Embryonic facial prominence (tissue), 1 donor: ENCODE results near the gene MPLKIP.
A peak's percentile ranks its signal among the peaks of the same experiment; 100 is the strongest.
"Not testable (repeated sequence)": the region's sequence is repeated elsewhere in the genome, so short reads cannot be mapped to it uniquely, and the experiment has no call there.

ENCODE experiments used
- DNase-seq: peaks from one replicate; pipeline ENCODE4 v3.0.0-alpha.2; 2016; ENCODE audit errors: extremely low spot score

MPLKIP gene

DNA sequence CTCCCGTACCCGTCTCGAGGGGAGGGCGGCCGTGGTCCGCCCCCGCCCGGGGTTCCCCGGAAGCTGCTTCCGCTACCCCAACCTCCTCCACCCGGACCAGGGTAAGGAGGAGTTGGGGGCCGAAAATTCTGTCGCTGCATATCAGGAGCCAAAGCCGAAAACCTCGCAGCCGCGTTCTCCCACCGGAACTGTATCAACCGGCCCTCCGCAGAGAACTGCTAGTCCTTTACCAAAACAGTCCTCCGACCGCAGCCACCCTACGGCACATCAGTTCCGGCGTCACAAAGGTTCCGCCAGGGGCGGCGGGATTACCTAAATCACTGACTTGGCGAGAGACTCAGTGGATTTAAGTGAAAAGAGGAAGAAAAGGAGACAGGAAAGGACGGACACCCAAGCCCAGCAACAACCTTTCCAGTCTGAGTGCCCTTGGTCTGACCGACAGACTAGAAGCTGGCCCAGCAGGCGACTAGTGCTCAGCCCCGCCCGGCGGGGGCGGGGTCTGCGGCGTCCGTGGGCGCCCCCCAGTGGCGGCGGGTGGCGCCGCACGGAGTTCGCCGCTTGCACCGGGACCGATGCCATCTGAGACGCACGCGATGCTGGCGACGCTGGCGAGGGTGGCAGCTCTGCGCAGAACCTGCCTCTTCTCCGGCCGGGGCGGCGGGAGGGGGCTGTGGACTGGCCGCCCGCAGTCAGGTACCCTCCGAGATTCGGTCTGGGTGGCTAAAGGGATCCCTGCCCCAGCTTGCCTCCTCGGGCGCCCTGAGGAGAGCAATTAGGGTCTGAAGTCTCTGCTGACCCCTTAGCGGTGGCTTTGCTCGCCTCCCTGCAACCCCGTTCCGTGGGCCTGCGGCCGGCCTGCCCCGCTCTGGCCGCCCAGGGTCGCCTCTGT lies at the start of gene MPLKIP, which contains the start of gene SUGCT:
Gene MPLKIP, minus strand, starts transcription at position 195 of the 889 bp plus-strand sequence. Its CDS starts 55 bp downstream, at position 140.
Gene SUGCT, plus strand, starts transcription at position 578 of the 889 bp plus-strand sequence.
- DNase-seq = peak; percentile 80

DNA sequence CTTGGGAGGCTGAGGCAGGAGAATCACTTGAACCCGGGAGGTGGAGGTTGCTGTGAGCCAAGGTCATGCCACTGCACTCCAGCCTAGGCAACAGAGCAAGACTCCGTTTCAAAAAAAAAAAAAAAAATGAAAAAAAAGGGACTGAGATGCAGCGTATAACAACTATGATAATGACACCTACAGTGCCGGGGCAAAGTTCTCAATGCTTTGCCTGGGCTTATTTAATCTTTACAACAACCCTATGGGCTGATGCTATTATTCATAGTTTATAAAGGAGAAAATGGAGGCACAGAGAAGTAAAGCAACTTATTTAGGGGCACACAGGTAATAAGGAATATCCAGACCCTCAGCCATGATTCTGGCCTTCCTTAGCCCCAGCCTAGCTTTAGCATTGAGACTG lies 48.0 kb upstream of the MPLKIP start:
- DNase-seq = no peak

DNA sequence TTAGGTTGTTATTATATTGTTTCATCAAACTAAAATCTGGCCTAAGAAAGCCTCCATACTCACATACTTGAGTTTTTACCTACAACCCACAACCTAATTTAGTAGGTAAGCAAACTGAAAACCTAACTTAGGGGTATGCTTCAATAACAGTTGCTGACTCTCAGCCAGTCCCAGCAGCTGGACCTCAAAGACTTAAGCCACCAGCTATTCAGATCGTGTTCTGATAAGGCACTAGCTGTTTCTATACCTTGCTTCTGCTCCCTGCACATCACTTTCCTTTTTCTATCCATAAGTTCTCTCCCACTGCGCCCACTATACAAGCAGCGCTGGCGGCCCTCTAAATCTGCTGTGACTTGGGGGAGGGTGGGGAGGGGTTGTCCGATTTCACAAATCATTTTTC lies 42.6 kb upstream of the MPLKIP start:
- DNase-seq = no peak

- no peak for DNase-seq
These were observed 41.5 kb upstream of the MPLKIP start for GRCh38 chr7:40175725-40176510.

- not testable (repeated sequence) for DNase-seq
These were observed 40.8 kb upstream of the MPLKIP start for GRCh38 chr7:40175256-40175655.

DNA sequence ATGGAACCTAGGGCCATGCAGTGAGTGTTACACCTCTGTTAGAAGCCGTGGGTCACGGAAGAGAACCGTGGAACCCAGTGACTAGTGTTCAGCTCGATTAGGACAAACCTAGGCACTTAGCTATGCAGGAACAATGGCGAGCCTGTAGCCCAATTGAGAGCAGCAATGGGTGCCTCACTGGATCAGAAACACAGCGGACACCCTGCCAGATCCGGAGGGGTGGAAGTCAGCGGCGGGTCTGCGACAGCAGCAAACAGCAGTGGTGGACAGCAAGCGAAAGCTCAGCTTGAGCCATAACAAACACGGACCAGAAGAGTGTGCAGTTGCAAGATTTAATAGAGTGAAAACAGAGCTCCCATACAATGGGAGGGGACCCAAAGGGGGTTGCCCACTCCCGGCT lies 38.7 kb upstream of the MPLKIP start:
- not testable (repeated sequence) for DNase-seq

GRCh38 chr7:40168266-40168665 lies 33.8 kb upstream of the MPLKIP start:
- not testable (repeated sequence) for DNase-seq

DNA sequence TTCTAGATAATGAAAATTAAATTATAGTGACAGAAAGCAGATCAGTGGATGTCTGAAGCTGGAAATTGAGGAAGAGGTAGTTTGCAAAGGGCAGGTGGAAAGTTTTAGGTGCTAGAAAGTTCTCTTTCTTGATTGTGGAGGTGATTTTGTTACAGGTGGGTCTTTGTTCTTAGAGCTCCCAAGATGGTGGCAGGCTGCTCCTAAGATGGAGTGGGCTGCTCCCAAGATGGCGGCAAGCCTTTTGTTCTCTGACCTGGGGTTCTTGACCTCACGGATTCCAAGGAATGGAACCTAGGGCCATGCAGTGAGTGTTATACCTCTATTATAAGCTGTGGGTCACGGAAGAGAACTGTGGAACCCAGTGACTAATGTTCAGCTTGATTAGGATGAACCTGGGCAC lies 32.9 kb upstream of the MPLKIP start:
- no peak for DNase-seq

- no peak for DNase-seq
These were observed 30.8 kb upstream of the MPLKIP start for GRCh38 chr7:40165216-40165615.

GRCh38 chr7:40162516-40162915 lies 28.1 kb upstream of the MPLKIP start:
- DNase-seq = no peak

DNA sequence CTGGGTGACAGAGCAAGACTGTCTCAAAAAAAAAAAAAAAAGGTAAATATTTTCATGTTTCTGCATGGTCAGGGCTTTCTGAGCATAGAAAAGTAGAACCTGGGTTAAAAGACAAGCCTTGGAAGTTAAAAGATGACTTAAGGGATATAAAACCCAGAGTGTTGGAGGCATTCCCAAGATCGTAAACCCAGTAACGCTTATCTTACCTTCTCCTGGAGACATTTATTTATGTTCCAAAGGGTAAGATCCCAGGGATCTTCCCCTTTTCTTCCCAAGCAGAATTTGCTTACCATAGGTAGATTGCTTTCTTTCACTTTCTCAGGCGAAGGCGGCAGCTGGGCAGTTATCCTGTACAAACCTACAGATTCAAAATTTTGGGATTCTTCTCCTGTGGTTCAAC lies 22.6 kb upstream of the MPLKIP start:
- DNase-seq = no peak

GRCh38 chr7:40151504-40151903 lies 17.1 kb upstream of the MPLKIP start:
- DNase-seq = no peak

DNA sequence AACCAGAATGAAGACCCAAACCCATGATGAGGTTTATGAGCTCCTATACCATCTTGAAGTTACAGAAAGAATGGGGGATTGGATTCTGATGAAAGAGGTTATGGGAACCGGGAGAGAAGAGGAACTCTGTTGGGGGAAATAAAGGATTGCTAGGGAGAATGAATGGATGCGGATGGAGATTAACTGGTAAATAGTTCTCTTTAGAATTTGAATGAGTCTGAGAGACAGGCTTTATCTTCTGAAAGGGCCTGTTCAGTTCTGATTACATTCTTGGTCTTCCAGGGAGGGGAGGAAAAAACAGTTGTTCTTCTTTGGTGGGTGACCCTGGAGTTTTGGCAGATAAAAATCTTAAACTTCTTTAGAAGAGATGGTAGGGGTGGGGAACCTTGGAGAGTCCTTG lies 14.2 kb upstream of the MPLKIP start:
- DNase-seq = no peak

DNA sequence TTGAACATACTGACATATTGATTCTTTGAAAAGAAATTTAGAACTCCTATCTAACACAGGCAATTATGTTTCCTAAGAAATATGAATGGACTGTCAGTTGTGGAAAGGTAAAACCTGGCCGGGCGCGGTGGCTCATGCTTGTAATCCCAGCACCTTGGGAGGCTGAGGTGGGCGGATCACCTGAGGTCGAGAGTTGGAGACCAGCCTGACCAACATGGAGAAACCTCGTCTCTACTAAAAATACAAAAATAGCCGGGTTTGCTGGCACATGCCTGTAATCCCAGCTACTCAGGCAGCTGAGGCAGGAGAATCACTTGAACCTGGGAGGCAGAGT lies 13.8 kb upstream of the MPLKIP start:
- not testable (repeated sequence) for DNase-seq

GRCh38 chr7:40147371-40148246 lies 13.2 kb upstream of the MPLKIP start:
- DNase-seq = no peak

- not testable (repeated sequence) for DNase-seq
These were observed 11.2 kb upstream of the MPLKIP start for GRCh38 chr7:40145596-40146130.

DNA sequence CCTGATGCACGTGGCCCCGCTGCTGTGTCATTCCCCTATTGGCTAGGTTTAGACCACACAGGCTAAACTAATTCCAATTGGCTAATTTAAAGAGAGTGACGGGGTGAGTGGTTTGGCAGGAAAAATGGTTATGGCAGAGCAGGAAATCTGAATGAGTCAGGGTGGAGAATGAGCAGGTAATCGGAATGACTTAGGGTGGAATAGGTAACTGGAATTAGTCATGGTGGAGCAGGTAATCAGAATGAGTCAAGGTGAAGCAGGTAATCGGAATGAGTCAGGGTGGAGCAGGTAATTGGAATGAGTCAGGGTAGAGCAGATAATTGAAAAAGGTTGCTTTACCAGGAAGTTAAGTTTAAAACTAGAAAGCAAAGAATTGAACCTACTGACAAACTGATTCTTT lies 7.5 kb upstream of the MPLKIP start:
- not testable (repeated sequence) for DNase-seq

- DNase-seq = not testable (repeated sequence)
These were observed 5.5 kb upstream of the MPLKIP start for GRCh38 chr7:40139891-40140290.

DNA sequence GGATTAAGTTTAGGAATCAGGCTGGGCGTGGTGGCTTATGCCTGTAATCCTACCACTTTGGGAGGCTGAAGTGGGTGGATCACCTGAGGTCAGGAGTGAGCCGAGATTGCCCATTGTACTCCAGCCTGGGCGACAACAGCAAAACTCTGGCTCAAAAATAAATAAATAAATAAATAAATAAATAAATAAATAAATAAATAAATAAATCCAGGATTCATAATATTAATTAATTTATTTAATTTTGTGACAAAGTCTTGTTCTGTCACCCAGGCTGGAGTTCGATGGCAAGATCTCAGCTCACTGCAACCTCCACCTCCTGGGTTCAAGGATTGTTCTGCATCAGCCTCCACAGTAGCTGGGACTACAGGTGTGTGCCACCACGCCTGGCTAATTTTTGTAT lies 4.6 kb upstream of the MPLKIP start:
- no peak for DNase-seq

DNA sequence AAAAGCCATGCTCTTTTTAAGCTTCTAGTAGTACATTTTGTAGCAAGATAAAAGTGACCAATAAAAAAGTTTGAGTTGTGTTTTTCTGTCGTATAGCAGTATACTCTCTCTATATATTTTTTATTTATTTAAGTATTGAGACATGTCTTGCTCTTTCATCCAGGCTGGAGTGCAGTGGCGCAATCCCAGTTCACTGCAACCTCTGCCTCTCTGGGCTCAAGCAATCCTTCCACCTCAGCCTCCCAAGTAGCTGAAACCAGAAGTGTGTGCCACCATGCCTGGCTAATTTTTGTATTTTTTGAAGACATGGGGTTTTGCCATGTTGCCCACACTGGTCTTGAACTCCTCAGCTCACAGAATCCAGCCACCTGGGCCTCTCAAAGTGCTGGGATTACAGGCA lies 3.1 kb upstream of the MPLKIP start:
- DNase-seq = no peak

- DNase-seq = no peak
These were observed 842 bp upstream of the MPLKIP start for GRCh38 chr7:40135317-40135610.
